ENCODE results near the gene RBM48.
"Not testable (repeated sequence)": the region's sequence is repeated elsewhere in the genome, so short reads cannot be mapped to it uniquely, and the experiment has no call there.

Gene RBM48

GRCh38 chr7:92517631-92518030 lies 11.0 kb upstream of the RBM48 start:
- H3K4me3 ChIP-seq (ENCODE audit: low read depth, low read length): no peak overlapping the region
- TF ChIP-seq, protein P1, sequence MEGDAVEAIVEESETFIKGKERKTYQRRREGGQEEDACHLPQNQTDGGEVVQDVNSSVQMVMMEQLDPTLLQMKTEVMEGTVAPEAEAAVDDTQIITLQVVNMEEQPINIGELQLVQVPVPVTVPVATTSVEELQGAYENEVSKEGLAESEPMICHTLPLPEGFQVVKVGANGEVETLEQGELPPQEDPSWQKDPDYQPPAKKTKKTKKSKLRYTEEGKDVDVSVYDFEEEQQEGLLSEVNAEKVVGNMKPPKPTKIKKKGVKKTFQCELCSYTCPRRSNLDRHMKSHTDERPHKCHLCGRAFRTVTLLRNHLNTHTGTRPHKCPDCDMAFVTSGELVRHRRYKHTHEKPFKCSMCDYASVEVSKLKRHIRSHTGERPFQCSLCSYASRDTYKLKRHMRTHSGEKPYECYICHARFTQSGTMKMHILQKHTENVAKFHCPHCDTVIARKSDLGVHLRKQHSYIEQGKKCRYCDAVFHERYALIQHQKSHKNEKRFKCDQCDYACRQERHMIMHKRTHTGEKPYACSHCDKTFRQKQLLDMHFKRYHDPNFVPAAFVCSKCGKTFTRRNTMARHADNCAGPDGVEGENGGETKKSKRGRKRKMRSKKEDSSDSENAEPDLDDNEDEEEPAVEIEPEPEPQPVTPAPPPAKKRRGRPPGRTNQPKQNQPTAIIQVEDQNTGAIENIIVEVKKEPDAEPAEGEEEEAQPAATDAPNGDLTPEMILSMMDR (IDR thresholded peaks at IDR 0.05; ENCODE audit: low read depth, low read length, missing control alignments): no peak
- DNase-seq (ENCODE audit: low read depth): no peak

GRCh38 chr7:92520024-92520423 lies 8.6 kb upstream of the RBM48 start:
- DNase-seq (ENCODE audit: low read depth): no peak
- TF ChIP-seq, protein P1 (IDR thresholded peaks at IDR 0.05; ENCODE audit: low read depth, low read length, missing control alignments): no peak
- H3K4me3 ChIP-seq (ENCODE audit: low read depth, low read length): no peak overlapping the region

- TF ChIP-seq, protein P1 (IDR thresholded peaks at IDR 0.05; ENCODE audit: low read depth, low read length, missing control alignments): no peak
- no peak overlapping the region for H3K4me3 ChIP-seq (ENCODE audit: low read depth, low read length)
Observed at GRCh38 chr7:92523110-92523509, 5.5 kb upstream of the RBM48 start.

GRCh38 chr7:92527300-92528187 lies 1.1 kb upstream of the RBM48 start:
- DNase-seq (ENCODE audit: low read depth): peak; percentile 42
- TF ChIP-seq, protein P1 (IDR thresholded peaks at IDR 0.05; ENCODE audit: low read depth, low read length, missing control alignments): no peak
- peak overlapping the region; percentile 80 for H3K4me3 ChIP-seq (ENCODE audit: low read depth, low read length)

More at GRCh38 chr7:92523110-92523509, 5.5 kb upstream of the RBM48 start:
- no peak for DNase-seq (ENCODE audit: low read depth)

DNA sequence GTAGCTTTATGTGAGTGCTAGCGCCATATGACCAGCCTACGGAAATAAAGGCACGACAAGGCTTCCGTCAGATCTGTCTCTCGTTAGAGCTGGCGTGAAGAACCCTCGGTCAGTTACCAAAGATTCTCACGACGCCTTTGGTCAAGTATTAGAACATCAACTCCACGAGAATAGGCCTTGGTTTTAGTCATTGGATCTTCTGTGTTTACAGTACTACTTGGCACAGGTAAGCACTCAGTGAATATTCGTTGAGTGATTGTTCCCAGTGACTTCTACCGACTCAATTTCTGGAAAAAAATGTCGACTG lies 316 bp downstream of the RBM48 start:
- DNase-seq (ENCODE audit: low read depth): no peak
- peak overlapping the region; percentile 80 for H3K4me3 ChIP-seq (ENCODE audit: low read depth, low read length)
- TF ChIP-seq, protein P1 (IDR thresholded peaks at IDR 0.05; ENCODE audit: low read depth, low read length, missing control alignments): no peak

DNA sequence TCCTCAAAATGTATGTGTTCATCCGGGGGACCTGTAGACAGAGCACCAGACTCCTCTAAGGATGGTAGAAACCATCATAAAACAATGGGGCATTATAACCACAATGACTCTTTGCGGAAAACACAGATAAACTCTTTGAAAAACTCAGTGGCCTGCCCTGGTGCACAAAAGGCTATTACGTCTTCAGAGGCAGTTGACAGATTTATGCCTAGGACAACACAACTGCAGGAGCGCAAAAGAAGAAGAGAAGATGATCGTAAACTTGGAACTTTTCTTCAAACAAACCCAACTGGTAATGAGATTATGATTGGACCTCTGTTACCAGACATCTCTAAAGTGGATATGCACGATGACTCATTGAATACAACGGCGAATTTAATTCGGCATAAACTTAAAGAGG lies 6.0 kb downstream of the RBM48 start:
- no peak for DNase-seq (ENCODE audit: low read depth)
- TF ChIP-seq, protein P1 (IDR thresholded peaks at IDR 0.05; ENCODE audit: low read depth, low read length, missing control alignments): no peak
- H3K4me3 ChIP-seq (ENCODE audit: low read depth, low read length): no peak overlapping the region

- not testable (repeated sequence) for DNase-seq (ENCODE audit: low read depth); H3K4me3 ChIP-seq (ENCODE audit: low read depth, low read length)
Observed at GRCh38 chr7:92543542-92543941, 14.9 kb downstream of the RBM48 start.

DNA sequence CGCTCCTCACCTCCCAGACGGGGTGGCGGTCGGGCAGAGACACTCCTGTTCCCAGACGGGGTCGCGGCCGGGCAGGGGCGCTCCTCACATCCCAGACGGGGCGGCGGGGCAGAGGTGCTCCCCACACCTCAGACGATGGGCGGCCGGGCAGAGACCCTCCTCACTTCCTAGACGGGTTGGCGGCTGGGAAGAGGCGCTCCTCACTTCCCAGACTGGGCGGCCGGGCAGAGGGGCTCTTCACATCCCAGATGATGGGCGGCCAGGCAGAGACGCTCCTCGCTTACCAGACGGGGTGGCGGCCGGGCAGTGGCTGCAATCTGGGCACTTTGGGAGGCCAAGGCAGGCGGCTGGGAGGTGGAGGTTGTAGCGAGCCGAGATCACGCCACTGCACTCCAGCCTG lies 16.5 kb downstream of the RBM48 start:
- DNase-seq (ENCODE audit: low read depth): not testable (repeated sequence)

More for the DNA sequence above, 16.5 kb downstream of the RBM48 start:
- not testable (repeated sequence) for H3K4me3 ChIP-seq (ENCODE audit: low read depth, low read length)

Measured in GM12864 (cell line).